OCI-LY3 (cell line): ENCODE measurements around the gene ZNF337.

Experiments
- EZH2phosphoT487 ChIP-seq: fragments of 200-600 bp; shearing (Covaris generic); IDR thresholded peaks from 2 replicates; pipeline ENCODE4 v1.6.1; 2018; ENCODE audit warnings: antibody characterized with exemption, mixed run types, low read depth
- TF ChIP-seq, protein P1 (sequence below): fragments of 200-600, 300-600 bp; sonication (generic); IDR thresholded peaks from 2 replicates; pipeline ENCODE4 v1.5.1; 2014; ENCODE audit warnings: antibody characterized with exemption, low read length, low read depth

GRCh38 chr20:25707695-25708094, 11.0 kb upstream of the ZNF337 start:
- TF ChIP-seq, protein P1, sequence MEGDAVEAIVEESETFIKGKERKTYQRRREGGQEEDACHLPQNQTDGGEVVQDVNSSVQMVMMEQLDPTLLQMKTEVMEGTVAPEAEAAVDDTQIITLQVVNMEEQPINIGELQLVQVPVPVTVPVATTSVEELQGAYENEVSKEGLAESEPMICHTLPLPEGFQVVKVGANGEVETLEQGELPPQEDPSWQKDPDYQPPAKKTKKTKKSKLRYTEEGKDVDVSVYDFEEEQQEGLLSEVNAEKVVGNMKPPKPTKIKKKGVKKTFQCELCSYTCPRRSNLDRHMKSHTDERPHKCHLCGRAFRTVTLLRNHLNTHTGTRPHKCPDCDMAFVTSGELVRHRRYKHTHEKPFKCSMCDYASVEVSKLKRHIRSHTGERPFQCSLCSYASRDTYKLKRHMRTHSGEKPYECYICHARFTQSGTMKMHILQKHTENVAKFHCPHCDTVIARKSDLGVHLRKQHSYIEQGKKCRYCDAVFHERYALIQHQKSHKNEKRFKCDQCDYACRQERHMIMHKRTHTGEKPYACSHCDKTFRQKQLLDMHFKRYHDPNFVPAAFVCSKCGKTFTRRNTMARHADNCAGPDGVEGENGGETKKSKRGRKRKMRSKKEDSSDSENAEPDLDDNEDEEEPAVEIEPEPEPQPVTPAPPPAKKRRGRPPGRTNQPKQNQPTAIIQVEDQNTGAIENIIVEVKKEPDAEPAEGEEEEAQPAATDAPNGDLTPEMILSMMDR = no peak
- no peak for TF ChIP-seq EZH2phosphoT487
